Measurements from ENCODE around the gene SLC13A4.

DNA sequence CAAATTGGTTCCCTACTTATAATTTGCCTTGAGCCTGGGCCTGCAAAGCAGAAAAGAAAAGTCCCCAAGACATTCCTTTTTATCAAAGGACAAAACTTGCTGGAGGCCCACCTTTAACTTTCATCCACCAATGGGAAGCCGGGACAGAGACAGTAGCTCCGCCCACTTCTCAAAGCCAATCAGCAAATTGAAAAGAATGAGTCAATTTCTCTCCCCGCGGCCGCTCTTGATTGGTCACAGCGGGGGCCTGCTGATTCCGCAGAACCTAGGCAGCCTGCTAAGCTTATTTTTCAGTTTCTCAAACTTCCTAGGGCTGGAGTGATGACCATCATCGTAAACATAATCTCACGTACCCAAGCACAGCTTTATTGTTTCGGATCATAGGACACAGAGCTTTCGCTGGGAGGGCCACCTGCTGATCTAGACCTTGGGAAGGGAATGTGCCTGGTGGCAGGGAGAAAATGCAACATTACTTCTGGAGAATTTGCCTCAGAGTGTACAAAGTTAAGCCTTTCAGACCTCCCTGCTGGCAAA lies at the start of gene SLC13A4:
- TF ChIP-seq, protein P1, sequence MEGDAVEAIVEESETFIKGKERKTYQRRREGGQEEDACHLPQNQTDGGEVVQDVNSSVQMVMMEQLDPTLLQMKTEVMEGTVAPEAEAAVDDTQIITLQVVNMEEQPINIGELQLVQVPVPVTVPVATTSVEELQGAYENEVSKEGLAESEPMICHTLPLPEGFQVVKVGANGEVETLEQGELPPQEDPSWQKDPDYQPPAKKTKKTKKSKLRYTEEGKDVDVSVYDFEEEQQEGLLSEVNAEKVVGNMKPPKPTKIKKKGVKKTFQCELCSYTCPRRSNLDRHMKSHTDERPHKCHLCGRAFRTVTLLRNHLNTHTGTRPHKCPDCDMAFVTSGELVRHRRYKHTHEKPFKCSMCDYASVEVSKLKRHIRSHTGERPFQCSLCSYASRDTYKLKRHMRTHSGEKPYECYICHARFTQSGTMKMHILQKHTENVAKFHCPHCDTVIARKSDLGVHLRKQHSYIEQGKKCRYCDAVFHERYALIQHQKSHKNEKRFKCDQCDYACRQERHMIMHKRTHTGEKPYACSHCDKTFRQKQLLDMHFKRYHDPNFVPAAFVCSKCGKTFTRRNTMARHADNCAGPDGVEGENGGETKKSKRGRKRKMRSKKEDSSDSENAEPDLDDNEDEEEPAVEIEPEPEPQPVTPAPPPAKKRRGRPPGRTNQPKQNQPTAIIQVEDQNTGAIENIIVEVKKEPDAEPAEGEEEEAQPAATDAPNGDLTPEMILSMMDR (IDR thresholded peaks at IDR 0.05) = no peak
- no peak for TF ChIP-seq POLR2A (IDR thresholded peaks at IDR 0.05)

Measured in uterus (tissue), 2 donors.